ENCODE measurements around the gene MMP3.
A peak's percentile ranks its signal among the peaks of the same experiment; 100 is the strongest.

MMP3 gene

DNA sequence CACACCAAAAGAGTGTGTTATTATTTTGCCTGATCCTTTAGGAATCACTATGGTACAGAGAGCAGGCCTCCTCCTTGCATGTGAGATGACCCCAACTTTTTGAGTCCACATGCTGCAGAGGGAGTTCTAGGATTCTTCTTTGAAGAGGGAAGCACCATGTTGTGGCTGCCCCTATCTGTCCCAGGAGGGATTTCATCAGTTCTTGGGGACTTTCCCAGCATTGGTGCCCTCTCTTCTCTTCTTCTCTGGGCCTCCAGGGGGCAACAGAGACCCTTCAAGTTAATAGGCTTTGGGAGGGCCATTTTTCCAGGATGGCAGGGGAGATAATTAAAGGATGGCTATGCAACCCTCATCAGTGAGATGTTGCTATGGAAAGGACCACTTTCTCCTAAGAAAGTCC is 49.0 kb downstream of the MMP3 start:
- peak; percentile 18 for DNase-seq

DNA sequence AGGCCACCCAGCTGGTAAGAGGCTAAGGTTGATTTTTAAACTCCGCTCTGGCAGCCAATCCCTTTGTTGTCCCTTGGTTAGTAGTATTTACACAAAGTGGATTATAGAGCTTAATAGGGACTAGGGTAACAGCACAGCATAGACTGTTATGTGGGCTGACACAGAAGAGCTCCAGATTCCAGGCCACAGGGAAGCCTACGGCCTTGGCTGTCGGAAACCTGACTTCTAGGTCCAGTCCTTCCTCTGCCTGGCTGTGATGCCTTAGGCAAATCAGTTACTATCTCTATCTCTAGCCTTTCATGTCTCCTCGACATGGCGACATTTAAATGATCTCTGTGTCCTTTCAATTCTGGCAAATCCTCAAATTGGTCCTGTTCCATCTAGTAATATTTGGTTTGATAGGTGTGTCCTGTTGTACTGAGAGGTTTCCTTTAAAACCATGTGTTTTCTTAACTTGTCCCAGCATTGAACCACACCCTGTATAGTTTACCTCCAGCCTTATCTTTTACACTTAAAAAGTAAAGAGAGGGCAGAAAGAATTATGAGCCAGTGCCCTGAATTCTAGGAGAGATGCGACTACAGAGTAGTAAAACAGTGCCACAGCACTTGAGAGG is 49.6 kb downstream of the MMP3 start:
- Histone ChIP-seq H3K4me1 (ENCODE audit: insufficient read depth, low read length) (no peaks in the 10 kb centered on the region), H4K20me1 (ENCODE audit: insufficient read depth, low read length) (no peaks in the 10 kb centered on the region), H3K27ac (ENCODE audit: low read length) (no peak overlapping the region), H2AFZ (ENCODE audit: low read depth, low read length) (no peak overlapping the region), H3K79me2 (ENCODE audit: insufficient read depth, low read length) (no peaks in the 10 kb centered on the region), H3K4me3 (ENCODE audit: low read depth in 1 of 2, low read length in 2 of 2) (no peak overlapping the region), H3K9me3 (ENCODE audit: insufficient read depth, low read length, severe bottlenecking) (no peaks in the 10 kb centered on the region), H3K36me3 (ENCODE audit: insufficient read depth, low read length) (no peaks in the 10 kb centered on the region), H3K27me3 (ENCODE audit: insufficient read depth, low read length, poor library complexity) (no peaks in the 10 kb centered on the region), H3K4me2 (ENCODE audit: insufficient read depth, low read length) (no peak overlapping the region), H3K9ac (ENCODE audit: low read depth, low read length) (no peak overlapping the region)
- DNase-seq (no peak), ATAC-seq (ENCODE audit: insufficient read depth, low read depth) (no peak)
- TF ChIP-seq EZH2 (IDR thresholded peaks at IDR 0.05; ENCODE audit: borderline replicate concordance, low read depth, low read length, severe bottlenecking) = no peak
- TF ChIP-seq, protein P1, sequence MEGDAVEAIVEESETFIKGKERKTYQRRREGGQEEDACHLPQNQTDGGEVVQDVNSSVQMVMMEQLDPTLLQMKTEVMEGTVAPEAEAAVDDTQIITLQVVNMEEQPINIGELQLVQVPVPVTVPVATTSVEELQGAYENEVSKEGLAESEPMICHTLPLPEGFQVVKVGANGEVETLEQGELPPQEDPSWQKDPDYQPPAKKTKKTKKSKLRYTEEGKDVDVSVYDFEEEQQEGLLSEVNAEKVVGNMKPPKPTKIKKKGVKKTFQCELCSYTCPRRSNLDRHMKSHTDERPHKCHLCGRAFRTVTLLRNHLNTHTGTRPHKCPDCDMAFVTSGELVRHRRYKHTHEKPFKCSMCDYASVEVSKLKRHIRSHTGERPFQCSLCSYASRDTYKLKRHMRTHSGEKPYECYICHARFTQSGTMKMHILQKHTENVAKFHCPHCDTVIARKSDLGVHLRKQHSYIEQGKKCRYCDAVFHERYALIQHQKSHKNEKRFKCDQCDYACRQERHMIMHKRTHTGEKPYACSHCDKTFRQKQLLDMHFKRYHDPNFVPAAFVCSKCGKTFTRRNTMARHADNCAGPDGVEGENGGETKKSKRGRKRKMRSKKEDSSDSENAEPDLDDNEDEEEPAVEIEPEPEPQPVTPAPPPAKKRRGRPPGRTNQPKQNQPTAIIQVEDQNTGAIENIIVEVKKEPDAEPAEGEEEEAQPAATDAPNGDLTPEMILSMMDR (IDR thresholded peaks at IDR 0.05; ENCODE audit: borderline replicate concordance, extremely low read depth, low read length, poor library complexity, severe bottlenecking) = no peak

More for the DNA sequence above, 49.0 kb downstream of the MMP3 start:
- no peaks in the 10 kb centered on the region for H3K27me3 ChIP-seq (ENCODE audit: insufficient read depth, low read length, poor library complexity)
- no peak overlapping the region for H3K4me3 ChIP-seq (ENCODE audit: low read depth in 1 of 2, low read length in 2 of 2)
- H3K36me3 ChIP-seq (ENCODE audit: insufficient read depth, low read length) = no peaks in the 10 kb centered on the region
- H3K79me2 ChIP-seq (ENCODE audit: insufficient read depth, low read length) = no peaks in the 10 kb centered on the region
- H3K4me1 ChIP-seq (ENCODE audit: insufficient read depth, low read length) = no peaks in the 10 kb centered on the region
- no peak overlapping the region for H3K9ac ChIP-seq (ENCODE audit: low read depth, low read length)
- ATAC-seq (ENCODE audit: insufficient read depth, low read depth) = peak; percentile 77
- no peak overlapping the region for H2AFZ ChIP-seq (ENCODE audit: low read depth, low read length)
- no peak overlapping the region for H3K4me2 ChIP-seq (ENCODE audit: insufficient read depth, low read length)
- no peaks in the 10 kb centered on the region for H3K9me3 ChIP-seq (ENCODE audit: insufficient read depth, low read length, severe bottlenecking)
- TF ChIP-seq, protein P1 (IDR thresholded peaks at IDR 0.05; ENCODE audit: borderline replicate concordance, extremely low read depth, low read length, poor library complexity, severe bottlenecking) = peak; percentile 56
- TF ChIP-seq EZH2 (IDR thresholded peaks at IDR 0.05; ENCODE audit: borderline replicate concordance, low read depth, low read length, severe bottlenecking) = no peak
- H4K20me1 ChIP-seq (ENCODE audit: insufficient read depth, low read length) = no peaks in the 10 kb centered on the region
- no peak overlapping the region for H3K27ac ChIP-seq (ENCODE audit: low read length)

DNA sequence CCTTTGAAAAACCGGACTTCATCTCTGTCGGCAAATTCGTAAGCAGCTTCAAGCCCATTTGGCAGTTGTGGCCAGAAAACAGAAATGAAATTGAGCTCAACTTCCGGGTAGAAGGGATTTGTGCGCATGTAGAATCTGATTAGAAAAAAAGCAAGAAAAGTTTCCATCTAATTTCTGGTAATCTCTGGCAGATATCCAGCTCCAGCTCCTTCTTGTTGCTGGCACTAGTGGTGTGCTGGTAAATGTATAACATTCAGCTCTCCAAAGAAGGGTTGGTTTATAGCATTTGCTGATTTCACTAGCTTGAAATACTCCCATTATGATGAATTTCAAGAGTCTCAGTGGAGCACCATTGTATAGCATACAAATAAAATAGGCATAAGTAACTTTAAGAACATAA is 50.8 kb downstream of the MMP3 start:
- Histone ChIP-seq H3K4me3 (ENCODE audit: low read depth in 1 of 2, low read length in 2 of 2) (no peak overlapping the region), H3K27me3 (ENCODE audit: insufficient read depth, low read length, poor library complexity) (no peaks in the 10 kb centered on the region), H3K4me2 (ENCODE audit: insufficient read depth, low read length) (no peak overlapping the region), H3K4me1 (ENCODE audit: insufficient read depth, low read length) (no peaks in the 10 kb centered on the region), H4K20me1 (ENCODE audit: insufficient read depth, low read length) (no peaks in the 10 kb centered on the region), H3K9ac (ENCODE audit: low read depth, low read length) (no peak overlapping the region), H3K36me3 (ENCODE audit: insufficient read depth, low read length) (no peaks in the 10 kb centered on the region), H3K79me2 (ENCODE audit: insufficient read depth, low read length) (no peaks in the 10 kb centered on the region), H3K27ac (ENCODE audit: low read length) (no peak overlapping the region), H3K9me3 (ENCODE audit: insufficient read depth, low read length, severe bottlenecking) (no peaks in the 10 kb centered on the region), H2AFZ (ENCODE audit: low read depth, low read length) (no peak overlapping the region)
- TF ChIP-seq EZH2 (IDR thresholded peaks at IDR 0.05; ENCODE audit: borderline replicate concordance, low read depth, low read length, severe bottlenecking) = no peak
- TF ChIP-seq, protein P1 (IDR thresholded peaks at IDR 0.05; ENCODE audit: borderline replicate concordance, extremely low read depth, low read length, poor library complexity, severe bottlenecking) = no peak
- DNase-seq (no peak), ATAC-seq (ENCODE audit: insufficient read depth, low read depth) (no peak)

Measured in DND-41 (cell line).